Measurements from ENCODE around the gene ATRNL1.

ATRNL1 gene

GRCh38 chr10:115845921-115846320 lies 752.8 kb downstream of the ATRNL1 start:
- no peak for TF ChIP-seq CTCF (IDR thresholded peaks at IDR 0.05; ENCODE audit: borderline replicate concordance, control extremely low read depth, extremely low read depth, insufficient read depth, missing control alignments)
- in situ Hi-C loops (cut with MboI; ENCODE audit: low sequenced_read_pairs, unreplicated experiment), result no loop called here
- no peak for DNase-seq (ENCODE audit: low spot score)

DNA sequence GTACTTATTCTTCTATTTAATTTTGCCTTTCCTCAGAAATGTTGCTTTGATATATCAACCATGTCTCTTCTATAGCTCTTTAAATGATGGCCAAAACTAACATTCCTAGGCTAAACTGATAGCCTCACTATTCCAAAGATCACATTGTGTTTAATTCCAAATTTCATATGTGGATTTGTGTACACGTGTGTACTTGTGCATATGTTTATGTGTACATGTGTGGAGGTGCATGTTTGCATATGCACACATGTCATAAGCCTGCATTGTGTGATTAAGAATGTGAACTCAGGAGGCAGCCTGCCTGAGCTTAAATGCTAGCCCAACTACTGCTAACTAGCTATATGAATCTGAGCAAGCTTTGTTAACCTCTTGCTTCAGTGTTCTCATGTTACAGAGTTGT lies 753.4 kb downstream of the ATRNL1 start:
- TF ChIP-seq CTCF (IDR thresholded peaks at IDR 0.05; ENCODE audit: borderline replicate concordance, control extremely low read depth, extremely low read depth, insufficient read depth, missing control alignments), result no peak
- no peak for DNase-seq (ENCODE audit: low spot score)
- in situ Hi-C loops (cut with MboI; ENCODE audit: low sequenced_read_pairs, unreplicated experiment), result no loop called here

DNA sequence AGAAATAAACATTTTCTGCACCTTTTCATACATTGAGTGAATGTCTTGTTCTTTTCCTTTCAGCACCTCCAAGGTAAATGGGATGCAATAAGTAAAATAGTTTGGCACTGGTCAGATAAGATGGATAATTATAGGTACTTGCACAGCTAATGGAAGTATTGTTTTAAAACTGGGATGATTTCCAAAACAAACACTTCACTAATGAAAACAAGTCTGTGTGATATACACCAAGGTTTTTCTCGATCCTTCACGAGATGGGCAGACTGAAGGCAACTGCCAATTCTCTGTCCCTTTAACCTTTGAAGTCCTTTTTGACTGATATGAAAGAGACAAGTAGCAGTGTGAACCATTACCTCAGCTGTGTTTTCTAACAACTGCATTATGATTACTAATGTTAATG lies 756.0 kb downstream of the ATRNL1 start:
- in situ Hi-C loops (cut with MboI; ENCODE audit: low sequenced_read_pairs, unreplicated experiment), result no loop called here
- no peak for TF ChIP-seq CTCF (IDR thresholded peaks at IDR 0.05; ENCODE audit: borderline replicate concordance, control extremely low read depth, extremely low read depth, insufficient read depth, missing control alignments)

GRCh38 chr10:115850666-115851065 lies 757.5 kb downstream of the ATRNL1 start:
- TF ChIP-seq CTCF (IDR thresholded peaks at IDR 0.05; ENCODE audit: borderline replicate concordance, control extremely low read depth, extremely low read depth, insufficient read depth, missing control alignments), result no peak
- DNase-seq (ENCODE audit: low spot score), result no peak
- in situ Hi-C loops (cut with MboI; ENCODE audit: low sequenced_read_pairs, unreplicated experiment), result no loop called here

More for the DNA sequence above, 756.0 kb downstream of the ATRNL1 start:
- no peak for DNase-seq (ENCODE audit: low spot score)

DNA sequence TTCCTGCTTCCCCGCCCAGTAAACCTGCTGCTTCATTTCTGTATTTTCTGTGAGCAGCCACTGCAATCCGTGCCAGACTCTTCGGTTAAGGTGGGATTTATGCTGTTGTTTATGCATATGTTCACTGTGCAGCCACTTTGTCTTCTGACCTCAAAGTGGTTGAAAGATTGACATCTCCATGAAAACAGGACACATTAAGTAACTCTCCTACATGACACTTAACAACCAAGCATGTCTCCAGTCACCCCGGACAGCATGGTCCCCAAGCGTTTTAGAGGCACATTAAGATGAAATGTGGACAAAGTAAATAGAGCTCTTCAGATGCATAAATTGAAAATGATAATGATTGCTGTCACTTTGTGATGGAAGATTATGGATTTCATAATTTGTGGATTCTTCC lies 758.5 kb downstream of the ATRNL1 start:
- DNase-seq (ENCODE audit: low spot score), result no peak
- no peak for TF ChIP-seq CTCF (IDR thresholded peaks at IDR 0.05; ENCODE audit: borderline replicate concordance, control extremely low read depth, extremely low read depth, insufficient read depth, missing control alignments)
- in situ Hi-C loops (cut with MboI; ENCODE audit: low sequenced_read_pairs, unreplicated experiment), result no loop called here

GRCh38 chr10:115854740-115855435 lies 761.7 kb downstream of the ATRNL1 start:
- TF ChIP-seq CTCF (IDR thresholded peaks at IDR 0.05; ENCODE audit: borderline replicate concordance, control extremely low read depth, extremely low read depth, insufficient read depth, missing control alignments), result no peak
- DNase-seq (ENCODE audit: low spot score), result no peak
- in situ Hi-C loops (cut with MboI; ENCODE audit: low sequenced_read_pairs, unreplicated experiment), result no loop called here
